ENCODE results near the gene AUTS2. TPM values are rescaled to one million over a fixed set of nuclear protein-coding genes. Genes with fewer than 3 reads are reported as not detected.

AUTS2 gene
- total and polyA plus RNA-seq, 10 of the 15 experiments (the other 5 are each of a cell fraction or from before 2014, with no cell fraction given), result 6.4 to 55.6 (median 21.6) TPM

DNA sequence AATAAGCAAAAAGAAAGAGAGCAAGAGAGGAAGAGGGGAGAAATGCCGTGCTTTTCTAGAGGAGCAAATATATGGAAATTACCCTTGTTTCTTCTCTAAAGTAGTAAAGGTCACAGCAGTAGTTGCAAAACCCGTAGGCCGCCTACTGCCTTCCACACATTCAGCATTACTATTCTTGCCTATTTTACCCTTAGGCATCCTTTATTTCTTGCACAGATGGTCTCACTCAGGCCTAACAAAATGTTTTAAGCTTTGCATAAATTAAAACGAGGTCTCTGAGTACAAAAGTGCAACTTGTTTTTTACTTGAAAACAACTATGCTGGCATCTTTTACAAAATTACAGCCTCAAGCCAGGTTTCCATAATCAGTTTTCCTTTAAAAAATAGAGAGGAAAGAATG lies 644.6 kb downstream of the AUTS2 start (continued):
- TF ChIP-seq, protein P1, sequence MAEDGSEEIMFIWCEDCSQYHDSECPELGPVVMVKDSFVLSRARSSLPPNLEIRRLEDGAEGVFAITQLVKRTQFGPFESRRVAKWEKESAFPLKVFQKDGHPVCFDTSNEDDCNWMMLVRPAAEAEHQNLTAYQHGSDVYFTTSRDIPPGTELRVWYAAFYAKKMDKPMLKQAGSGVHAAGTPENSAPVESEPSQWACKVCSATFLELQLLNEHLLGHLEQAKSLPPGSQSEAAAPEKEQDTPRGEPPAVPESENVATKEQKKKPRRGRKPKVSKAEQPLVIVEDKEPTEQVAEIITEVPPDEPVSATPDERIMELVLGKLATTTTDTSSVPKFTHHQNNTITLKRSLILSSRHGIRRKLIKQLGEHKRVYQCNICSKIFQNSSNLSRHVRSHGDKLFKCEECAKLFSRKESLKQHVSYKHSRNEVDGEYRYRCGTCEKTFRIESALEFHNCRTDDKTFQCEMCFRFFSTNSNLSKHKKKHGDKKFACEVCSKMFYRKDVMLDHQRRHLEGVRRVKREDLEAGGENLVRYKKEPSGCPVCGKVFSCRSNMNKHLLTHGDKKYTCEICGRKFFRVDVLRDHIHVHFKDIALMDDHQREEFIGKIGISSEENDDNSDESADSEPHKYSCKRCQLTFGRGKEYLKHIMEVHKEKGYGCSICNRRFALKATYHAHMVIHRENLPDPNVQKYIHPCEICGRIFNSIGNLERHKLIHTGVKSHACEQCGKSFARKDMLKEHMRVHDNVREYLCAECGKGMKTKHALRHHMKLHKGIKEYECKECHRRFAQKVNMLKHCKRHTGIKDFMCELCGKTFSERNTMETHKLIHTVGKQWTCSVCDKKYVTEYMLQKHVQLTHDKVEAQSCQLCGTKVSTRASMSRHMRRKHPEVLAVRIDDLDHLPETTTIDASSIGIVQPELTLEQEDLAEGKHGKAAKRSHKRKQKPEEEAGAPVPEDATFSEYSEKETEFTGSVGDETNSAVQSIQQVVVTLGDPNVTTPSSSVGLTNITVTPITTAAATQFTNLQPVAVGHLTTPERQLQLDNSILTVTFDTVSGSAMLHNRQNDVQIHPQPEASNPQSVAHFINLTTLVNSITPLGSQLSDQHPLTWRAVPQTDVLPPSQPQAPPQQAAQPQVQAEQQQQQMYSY (CRISPR knock-in tag; IDR thresholded peaks at IDR 0.05), result no peak
- TF ChIP-seq EP300 (IDR thresholded peaks at IDR 0.05; ENCODE audit: borderline replicate concordance in 1 of 2, control insufficient read depth in 1 of 2, low read depth in 2 of 2, low read length in 2 of 2), result no peak
- no peak for TF ChIP-seq MYC (IDR thresholded peaks at IDR 0.05; ENCODE audit: insufficient read depth, insufficient read length, insufficient replicate concordance, low read length, severe bottlenecking)
- TF ChIP-seq, protein P2, sequence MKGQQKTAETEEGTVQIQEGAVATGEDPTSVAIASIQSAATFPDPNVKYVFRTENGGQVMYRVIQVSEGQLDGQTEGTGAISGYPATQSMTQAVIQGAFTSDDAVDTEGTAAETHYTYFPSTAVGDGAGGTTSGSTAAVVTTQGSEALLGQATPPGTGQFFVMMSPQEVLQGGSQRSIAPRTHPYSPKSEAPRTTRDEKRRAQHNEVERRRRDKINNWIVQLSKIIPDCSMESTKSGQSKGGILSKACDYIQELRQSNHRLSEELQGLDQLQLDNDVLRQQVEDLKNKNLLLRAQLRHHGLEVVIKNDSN (IDR thresholded peaks at IDR 0.05; ENCODE audit: borderline replicate concordance, extremely low read length, insufficient read depth, low read depth, low read length), result no peak

DNA sequence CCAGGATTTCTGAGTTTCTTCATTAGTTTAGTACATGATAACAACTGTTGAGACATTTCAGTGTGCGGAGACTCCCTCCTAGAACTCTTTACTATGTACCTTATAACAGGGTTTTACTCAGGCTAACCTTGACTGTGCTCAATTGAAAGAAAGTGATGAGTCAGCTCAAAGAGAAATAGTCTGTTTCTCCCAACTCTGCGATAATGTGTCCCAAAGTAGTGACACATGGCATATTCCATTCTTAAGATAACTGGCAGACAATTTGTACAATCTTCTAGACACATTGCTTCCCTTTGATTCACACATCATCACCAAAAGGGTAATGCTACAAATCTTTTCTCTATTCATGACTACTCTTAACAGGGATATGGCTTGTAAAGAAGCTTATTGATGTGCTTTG lies 645.2 kb downstream of the AUTS2 start:
- ChIA-PET RAD21 (ENCODE audit: unreplicated experiment) (no interaction called here), POLR2A (no interaction called here)
- TF ChIP-seq YBX1 (IDR thresholded peaks at IDR 0.05), result no peak
- TF ChIP-seq GATAD2B (conservative IDR thresholded peaks at IDR 0.05; ENCODE audit: low read depth), result no peak
- no peak for TF ChIP-seq CBX5 (IDR thresholded peaks at IDR 0.05; ENCODE audit: low read depth)
- TF ChIP-seq BRCA1 (IDR thresholded peaks at IDR 0.05; ENCODE audit: low read depth, low read length), result no peak
- TF ChIP-seq, protein P3, sequence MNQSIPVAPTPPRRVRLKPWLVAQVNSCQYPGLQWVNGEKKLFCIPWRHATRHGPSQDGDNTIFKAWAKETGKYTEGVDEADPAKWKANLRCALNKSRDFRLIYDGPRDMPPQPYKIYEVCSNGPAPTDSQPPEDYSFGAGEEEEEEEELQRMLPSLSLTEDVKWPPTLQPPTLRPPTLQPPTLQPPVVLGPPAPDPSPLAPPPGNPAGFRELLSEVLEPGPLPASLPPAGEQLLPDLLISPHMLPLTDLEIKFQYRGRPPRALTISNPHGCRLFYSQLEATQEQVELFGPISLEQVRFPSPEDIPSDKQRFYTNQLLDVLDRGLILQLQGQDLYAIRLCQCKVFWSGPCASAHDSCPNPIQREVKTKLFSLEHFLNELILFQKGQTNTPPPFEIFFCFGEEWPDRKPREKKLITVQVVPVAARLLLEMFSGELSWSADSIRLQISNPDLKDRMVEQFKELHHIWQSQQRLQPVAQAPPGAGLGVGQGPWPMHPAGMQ (IDR thresholded peaks at IDR 0.05; ENCODE audit: borderline replicate concordance), result no peak
- no peak for TF ChIP-seq ZNF384 (IDR thresholded peaks at IDR 0.05; ENCODE audit: borderline replicate concordance, low read depth, low read length)
- TF ChIP-seq ZNF274 (IDR thresholded peaks at IDR 0.05; ENCODE audit: insufficient read depth, insufficient read length), result no peak
- TF ChIP-seq NBN (IDR thresholded peaks at IDR 0.05), result no peak
- no peak for TF ChIP-seq WRNIP1 (IDR thresholded peaks at IDR 0.05; ENCODE audit: borderline replicate concordance, low read depth, low read length)
- TF ChIP-seq BMI1 (IDR thresholded peaks at IDR 0.05; ENCODE audit: borderline replicate concordance), result no peak
- no peak for TF ChIP-seq SIN3A (IDR thresholded peaks at IDR 0.05; ENCODE audit: low read depth, low read length)

More for the DNA sequence above, 645.2 kb downstream of the AUTS2 start:
- no peaks in the 10 kb centered on the region for H3K27me3 ChIP-seq (replicated peaks in 1 of 2; ENCODE audit: control insufficient read depth in 2 of 2, insufficient read depth in 2 of 2, low read length in 1 of 2)
- H2AFZ ChIP-seq (ENCODE audit: control insufficient read depth, low read depth, low read length), result no peak overlapping the region
- no peaks in the 10 kb centered on the region; the same call in none of the 2 replicates for H3K4me1 ChIP-seq (ENCODE audit: control insufficient read depth, insufficient read depth, low read length)
- DNase-seq (ENCODE audit: low read depth, low spot score) (no peak), FAIRE-seq (no peak), ATAC-seq (no peak)
- intact Hi-C loops (cut with micrococcal nuclease; ENCODE audit: unreplicated experiment) (no loop called here), in situ Hi-C loops (cut with MboI) (no loop called here)
- H3K9ac ChIP-seq (ENCODE audit: control insufficient read depth, insufficient read depth, low read length), result no peak overlapping the region
- ChIA-PET CTCF (no interaction called here), SMC1A (ENCODE audit: uncharacterized antibody, unreplicated experiment) (interaction anchor here (0.9 kb wide), 1 partner anchor 10 kb away, joined by 3 read pairs; no protein-coding TSS in a partner anchor)
- no peaks in the 10 kb centered on the region; the same call in 2 of the 3 replicates for H3K9me3 ChIP-seq (replicated peaks; ENCODE audit: control insufficient read depth, insufficient read depth, low read length)
- no TSS peak for BruUV-seq (replicated peaks)
- H3K27ac ChIP-seq (ENCODE audit: control insufficient read depth, insufficient read depth), result no peak overlapping the region
- no peaks in the 10 kb centered on the region for H4K20me1 ChIP-seq (ENCODE audit: control insufficient read depth, insufficient read depth)
- H3K79me2 ChIP-seq (ENCODE audit: control insufficient read depth, insufficient read depth, low read length), result no peaks in the 10 kb centered on the region
- H3K4me2 ChIP-seq (ENCODE audit: control insufficient read depth, insufficient read depth), result no peak overlapping the region
- WGBS (ENCODE audit: insufficient coverage, insufficient replicate concordance, low lambda C conversion rate, missing lambda C conversion rate), result 57% methylated on average over 2 of the region's 2 CpGs
- no peaks in the 10 kb centered on the region for H3K36me3 ChIP-seq (ENCODE audit: control insufficient read depth in 2 of 2, insufficient read depth in 2 of 2, low read length in 1 of 2)
- H3K4me3 ChIP-seq, result no peak overlapping the region

All from GM12878 (cell line).